22Rv1 (cell line): ENCODE measurements around the gene TWIST2.

Experiments used
- H3K27ac ChIP-seq: fragments of 450-650 bp; 2 replicates; pipeline ENCODE4 v1.5.1; 2017
- ZFX ChIP-seq: fragments of 450-650 bp; IDR thresholded peaks from 2 replicates; pipeline ENCODE4 v1.6.1; 2017; ENCODE audit warnings: antibody characterized with exemption, borderline replicate concordance
- TF ChIP-seq, protein P1 (sequence below): fragments of 450-650 bp; IDR thresholded peaks from 2 replicates; pipeline ENCODE4 v1.5.1; 2017; ENCODE audit warnings: mild to moderate bottlenecking

Gene TWIST2

DNA sequence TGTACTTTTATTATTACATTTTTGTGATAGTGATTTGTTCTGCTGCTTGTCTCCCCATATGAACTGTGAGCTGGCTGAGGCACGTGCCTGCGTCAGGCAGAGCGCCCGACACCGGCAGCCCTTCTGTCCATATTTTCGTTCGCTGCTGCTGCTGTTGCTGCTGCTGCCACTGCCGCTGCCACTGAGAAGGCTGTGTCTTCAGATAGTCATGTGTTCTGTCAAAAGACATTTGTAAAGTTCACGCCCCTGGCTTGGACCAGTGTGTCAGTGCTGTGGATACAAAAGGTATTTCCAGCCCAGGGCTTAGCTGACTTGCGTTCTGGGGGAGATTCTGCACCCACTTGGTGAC is 47.0 kb downstream of the TWIST2 start:
- TF ChIP-seq, protein P1, sequence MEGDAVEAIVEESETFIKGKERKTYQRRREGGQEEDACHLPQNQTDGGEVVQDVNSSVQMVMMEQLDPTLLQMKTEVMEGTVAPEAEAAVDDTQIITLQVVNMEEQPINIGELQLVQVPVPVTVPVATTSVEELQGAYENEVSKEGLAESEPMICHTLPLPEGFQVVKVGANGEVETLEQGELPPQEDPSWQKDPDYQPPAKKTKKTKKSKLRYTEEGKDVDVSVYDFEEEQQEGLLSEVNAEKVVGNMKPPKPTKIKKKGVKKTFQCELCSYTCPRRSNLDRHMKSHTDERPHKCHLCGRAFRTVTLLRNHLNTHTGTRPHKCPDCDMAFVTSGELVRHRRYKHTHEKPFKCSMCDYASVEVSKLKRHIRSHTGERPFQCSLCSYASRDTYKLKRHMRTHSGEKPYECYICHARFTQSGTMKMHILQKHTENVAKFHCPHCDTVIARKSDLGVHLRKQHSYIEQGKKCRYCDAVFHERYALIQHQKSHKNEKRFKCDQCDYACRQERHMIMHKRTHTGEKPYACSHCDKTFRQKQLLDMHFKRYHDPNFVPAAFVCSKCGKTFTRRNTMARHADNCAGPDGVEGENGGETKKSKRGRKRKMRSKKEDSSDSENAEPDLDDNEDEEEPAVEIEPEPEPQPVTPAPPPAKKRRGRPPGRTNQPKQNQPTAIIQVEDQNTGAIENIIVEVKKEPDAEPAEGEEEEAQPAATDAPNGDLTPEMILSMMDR: no peak
- TF ChIP-seq ZFX: no peak
- no peak overlapping the region for H3K27ac ChIP-seq

DNA sequence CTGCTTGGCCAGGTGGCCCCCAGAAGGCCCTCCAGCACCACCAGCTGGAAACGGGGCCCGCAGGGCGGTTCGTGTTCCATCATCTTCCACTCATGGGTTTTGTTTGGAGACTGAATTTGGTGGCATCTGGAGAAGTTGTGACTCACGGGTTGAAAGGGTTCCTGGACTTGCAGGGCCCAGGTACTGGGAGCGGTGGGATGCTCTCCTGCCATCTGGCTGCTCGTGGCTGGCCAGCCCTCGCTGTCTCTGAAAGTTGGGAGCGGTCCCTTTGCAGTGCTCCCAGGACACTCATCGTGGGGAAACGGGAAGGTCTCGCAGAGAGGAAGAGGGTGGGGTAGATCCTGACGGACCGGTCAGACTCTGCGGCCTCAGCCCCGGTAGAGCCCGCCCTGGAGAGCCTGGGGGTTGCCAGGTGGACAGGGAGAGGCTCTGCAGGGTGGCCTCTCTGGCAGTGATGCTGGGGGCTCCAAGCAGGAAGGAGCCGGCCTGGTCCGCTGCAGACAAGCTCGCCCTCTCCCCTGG is 47.5 kb downstream of the TWIST2 start:
- no peak overlapping the region for H3K27ac ChIP-seq
- TF ChIP-seq, protein P1: no peak
- no peak for TF ChIP-seq ZFX

DNA sequence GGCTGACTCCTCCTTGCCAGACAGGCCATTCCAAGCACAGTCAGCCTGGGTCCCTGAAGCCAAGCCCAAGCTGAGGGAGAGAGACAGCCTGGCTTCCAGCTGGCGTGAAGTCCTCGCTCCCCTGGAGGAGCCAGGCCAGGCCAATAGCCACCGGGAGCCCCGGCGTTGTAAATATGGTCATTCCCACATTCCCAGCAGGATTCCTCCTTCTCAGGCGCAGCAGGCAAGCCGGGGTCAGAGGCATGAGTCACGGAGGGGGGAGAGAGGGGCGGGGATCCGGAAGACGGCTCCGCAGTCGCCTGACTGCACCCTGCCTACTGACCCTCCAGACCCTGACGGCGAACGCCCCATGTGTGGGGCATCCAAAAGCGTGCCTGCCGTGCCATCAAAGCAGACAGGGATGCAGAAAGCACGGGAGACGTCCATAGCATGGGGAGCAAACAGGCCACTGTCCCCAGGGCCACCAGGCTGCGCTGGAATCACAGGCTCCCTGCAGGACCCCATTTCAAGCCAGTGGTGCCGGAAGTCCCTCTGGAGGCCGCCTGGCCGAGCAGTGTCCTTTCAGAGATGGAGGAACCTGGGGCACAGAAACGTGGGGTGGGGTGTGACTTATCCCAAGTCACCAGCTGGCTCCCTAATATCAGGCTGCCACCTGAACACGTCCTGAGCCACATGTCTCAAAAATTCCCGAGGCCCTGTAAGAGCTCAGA is 48.2 kb downstream of the TWIST2 start:
- no peak overlapping the region for H3K27ac ChIP-seq
- no peak for TF ChIP-seq ZFX
- TF ChIP-seq, protein P1: no peak

DNA sequence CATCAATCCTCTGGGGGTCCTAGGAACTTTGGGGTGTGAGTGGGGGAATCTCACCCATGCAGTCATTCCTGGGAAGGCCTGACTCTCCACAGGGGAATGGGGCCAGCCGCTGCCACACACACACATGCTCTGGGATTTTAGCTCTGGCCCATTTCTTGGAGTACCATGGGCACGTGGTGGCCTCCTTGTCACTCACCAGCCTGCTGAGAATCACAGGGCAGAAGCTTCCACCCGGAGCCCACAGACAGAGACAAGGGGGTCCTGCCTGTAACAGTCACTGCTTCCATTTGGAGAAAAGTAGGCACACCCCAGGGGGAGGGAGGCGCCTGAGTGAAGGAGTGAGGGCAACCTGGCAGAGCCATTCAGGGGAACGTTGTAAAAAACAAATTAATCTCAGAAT is 48.8 kb downstream of the TWIST2 start:
- H3K27ac ChIP-seq: no peak overlapping the region
- TF ChIP-seq, protein P1: no peak
- TF ChIP-seq ZFX: no peak

DNA sequence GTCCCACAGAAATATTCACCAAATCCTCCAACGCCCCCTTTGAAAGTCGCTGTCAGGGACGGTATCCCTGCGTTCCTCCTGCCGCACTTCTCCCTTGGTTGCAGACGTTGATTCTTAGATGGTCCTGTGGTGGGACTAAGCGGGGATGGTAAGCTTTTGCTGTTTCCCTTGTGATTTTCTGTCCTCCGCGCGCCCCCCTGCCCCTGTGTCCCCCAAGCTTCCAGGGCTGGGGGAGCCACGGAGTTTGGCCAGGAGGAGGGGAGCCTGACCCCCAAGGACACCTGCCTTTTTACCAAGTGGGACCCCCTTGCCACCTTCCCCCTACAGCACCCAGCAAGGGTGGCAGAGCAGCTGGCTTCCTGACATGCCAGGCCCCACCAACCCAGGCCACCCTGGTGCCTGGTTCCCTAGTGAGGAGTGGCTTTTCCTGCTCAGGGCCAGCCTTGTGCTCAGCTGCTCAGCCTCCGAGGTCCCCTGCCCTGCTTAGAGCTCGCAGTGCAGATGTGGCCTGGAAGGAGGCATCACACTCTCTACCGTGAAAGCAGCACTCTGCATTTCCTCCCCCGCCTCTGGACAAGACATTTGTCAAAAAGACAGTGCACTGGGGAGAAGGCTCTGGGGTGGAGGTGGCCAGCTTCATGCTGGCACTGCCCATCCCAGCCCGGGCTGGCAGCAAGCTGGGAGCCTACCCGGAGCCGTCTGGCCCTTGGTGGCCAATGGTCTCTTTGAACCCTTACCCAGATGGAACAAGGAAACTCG is 49.4 kb downstream of the TWIST2 start:
- TF ChIP-seq, protein P1: no peak
- no peak for TF ChIP-seq ZFX
- H3K27ac ChIP-seq: no peak overlapping the region

DNA sequence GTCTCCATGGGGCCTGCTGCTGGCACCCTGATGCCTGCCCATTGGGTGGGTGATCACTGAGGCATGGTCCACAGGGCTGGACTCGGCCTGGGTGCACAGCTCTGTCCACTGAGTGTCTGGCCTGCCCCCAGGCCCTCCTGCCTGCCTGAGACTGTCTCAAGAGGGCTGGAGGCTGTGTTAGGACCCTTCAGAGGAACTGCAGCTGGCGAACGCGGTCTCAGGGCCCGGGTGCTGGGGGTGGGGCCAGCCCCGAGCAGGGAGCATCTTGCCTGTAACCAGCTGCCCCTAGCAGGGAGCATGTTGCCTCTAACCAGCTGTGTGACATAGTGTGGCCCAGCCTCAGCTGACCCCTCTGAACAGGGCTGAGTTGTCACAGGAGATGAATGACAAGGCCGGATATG is 50.0 kb downstream of the TWIST2 start:
- no peak overlapping the region for H3K27ac ChIP-seq

More for the DNA sequence above, 50.0 kb downstream of the TWIST2 start:
- TF ChIP-seq, protein P1: no peak
- no peak for TF ChIP-seq ZFX
